Measurements from ENCODE around the gene SSX3.
"Not testable (repeated sequence)": the region's sequence is repeated elsewhere in the genome, so short reads cannot be mapped to it uniquely, and the experiment has no call there.

Gene SSX3, protein sequence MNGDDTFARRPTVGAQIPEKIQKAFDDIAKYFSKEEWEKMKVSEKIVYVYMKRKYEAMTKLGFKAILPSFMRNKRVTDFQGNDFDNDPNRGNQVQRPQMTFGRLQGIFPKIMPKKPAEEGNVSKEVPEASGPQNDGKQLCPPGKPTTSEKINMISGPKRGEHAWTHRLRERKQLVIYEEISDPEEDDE

DNA sequence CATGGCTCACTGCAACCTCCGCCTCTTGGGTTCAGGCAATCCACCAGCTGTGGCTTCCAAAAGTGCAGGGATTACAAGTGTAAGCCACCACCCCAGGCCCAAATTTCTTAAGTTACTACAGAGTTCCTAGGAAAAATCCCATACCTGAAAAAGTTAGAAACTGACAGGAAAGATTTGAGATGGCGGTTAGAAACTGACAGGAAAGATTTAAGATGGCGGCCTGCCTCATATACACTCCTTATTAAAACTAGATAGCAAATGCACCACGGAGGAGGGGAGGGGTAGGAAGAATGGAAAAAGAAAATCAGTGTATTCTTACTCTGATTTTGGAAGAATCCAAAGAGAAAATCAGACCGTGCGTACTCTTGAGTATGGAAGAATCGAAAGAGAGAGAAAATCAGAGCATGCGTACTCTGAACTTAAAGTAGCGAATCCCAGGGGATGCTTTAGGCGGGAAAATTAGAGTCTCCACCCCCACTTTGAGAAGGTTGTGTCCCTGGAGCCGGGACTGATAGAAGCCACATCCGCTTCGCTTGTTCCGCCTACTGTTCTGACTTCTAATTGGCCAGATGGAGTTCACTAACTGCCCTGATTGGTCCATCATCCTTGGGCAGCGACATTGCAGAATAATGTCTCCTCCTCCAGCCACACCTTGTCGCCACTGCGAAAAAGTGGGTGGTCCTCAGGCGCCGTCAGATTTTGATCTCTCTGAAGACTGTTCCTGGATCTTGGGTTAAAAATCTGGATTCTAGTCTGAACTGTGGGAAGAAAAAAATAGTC is at the start of gene SSX3:
SSX3 (minus strand) TSS at position 389 of the 780 bp plus-strand sequence. CDS start 1,454 bp downstream, outside the sequence.
- not testable (repeated sequence) for DNase-seq (ENCODE audit: low spot score)

DNA sequence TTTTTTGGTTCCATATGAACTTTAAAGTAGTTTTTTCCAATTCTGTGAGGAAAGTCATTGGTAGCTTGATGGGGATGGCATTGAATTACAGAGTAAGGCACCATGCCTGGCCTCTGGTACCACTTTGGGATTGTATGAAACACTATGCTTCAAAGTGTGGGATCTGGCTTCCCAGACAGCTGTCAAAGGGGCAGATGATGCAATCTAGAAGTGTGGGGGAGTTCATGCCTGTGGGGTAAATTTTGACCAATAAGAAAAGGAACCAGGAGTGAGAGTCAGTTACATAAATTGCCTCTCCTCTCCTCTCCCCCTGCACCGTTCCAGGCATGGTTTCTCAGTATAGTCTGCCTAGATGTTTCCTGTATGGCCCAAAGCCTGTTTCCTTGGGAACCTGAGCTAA is 41.3 kb upstream of the SSX3 start:
- not testable (repeated sequence) for DNase-seq (ENCODE audit: low spot score)

DNA sequence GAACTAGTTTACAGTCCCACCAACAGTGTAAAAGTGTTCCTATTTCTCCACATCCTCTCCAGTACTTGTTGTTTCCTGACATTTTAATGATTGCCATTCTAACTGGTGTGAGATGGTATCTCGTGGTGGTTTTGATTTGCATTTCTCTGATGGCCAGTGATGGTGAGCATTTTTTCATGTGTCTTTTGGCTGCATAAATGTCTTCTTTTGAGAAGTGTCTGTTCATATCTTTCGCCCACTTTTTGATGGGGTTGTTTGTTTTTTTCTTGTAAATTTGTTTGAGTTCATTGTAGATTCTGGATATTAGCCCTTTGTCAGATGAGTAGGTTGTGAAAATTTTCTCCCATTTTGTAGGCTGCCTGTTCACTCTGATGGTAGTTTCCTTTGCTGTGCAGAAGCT is 40.4 kb upstream of the SSX3 start:
- not testable (repeated sequence) for DNase-seq (ENCODE audit: low spot score)

DNA sequence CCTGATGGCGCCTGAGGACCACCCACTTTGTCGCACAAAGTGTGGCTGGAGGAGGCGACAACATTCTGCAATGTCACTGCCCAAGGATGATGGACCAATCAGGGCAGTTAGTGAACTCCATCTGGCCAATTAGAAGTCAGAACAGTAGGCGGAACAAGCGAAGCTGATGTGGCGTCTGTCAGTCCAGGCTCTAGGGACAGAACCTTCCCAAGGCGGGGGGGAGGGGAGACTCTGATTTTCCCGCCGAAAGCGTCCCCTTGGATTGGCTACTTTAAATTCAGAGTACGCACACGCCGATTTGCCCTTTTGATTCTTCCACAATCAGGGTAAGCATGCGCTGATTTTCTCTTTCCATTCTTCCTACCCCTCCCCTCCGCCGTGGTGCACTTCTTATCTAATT is 26.7 kb upstream of the SSX3 start, which contains the start of gene SSX4:
SSX4 (plus strand) TSS at position 301 of the 400 bp plus-strand sequence. CDS start 515 bp downstream, outside the sequence.
- not testable (repeated sequence) for DNase-seq (ENCODE audit: low spot score)

DNA sequence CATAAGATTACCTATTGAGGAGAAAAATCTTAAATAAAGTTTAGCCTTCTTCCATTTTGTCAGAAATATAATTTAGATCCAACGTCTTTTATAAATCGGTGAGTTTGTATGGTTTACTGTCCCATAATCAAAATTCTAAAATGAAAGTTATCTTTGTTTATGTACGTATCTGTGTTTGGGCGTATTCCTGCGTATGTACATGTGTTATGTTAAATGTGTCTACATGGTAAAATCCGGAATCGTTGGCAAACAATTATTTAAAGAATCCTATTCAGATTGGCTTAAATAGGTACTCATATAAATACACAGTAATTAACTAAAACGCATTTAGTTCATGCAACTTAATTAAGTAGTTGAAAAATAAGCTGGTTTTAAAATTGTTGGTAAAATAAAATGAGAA is 13.9 kb upstream of the SSX3 start:
- DNase-seq (ENCODE audit: low spot score) = not testable (repeated sequence)

DNA sequence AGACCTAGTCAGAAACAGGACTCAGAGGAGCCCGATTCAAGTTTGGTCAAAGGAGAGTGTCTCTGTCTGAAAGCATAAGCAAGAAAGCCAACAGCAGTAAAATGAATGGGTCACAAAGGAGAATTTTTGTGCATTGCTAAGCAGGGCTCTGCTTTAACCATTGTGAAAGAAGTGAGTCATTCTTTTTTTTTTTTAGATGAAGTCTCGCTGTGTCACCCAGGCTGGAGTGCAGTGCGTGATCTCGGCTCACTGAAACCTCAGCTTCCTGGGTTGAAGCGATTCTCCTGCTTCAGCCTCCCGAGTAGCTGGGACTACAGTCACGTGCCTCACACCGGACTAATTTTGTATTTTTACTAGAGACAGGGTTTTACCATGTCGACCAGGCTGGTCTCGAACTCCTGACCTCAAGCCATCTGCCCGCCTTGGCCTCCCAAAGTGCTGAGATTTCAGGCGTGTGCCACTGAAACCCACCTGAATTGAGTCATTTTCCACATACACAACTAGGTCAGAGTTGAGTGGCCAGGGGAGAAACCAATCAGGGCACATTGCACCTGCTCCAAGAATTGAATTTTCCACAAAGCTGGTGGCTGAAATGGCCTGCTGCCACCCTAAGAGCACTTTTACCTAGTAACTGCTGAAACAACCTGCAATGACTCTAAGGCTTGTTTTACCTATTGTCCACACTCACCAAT is 11.4 kb upstream of the SSX3 start:
- not testable (repeated sequence) for DNase-seq (ENCODE audit: low spot score)

DNA sequence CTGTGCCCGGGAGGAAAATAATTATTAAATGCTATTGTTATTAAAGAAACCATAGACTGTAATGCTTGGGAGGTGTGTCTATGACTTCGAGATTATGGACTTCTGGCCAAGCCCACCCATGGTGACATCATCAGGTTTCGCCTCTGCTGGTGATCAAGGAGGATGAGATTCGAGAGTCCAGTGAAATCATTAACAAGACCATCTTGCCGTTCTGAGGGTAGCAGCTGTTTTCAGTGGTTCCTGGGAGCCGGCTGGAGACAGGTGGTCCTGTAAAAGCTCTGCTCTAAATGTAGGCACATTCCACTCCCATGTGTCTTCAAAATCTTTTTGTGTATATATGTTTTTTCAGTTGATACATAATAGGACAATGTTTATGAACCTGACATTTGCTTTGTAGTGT is 2.8 kb upstream of the SSX3 start:
- DNase-seq (ENCODE audit: low spot score) = not testable (repeated sequence)

DNA sequence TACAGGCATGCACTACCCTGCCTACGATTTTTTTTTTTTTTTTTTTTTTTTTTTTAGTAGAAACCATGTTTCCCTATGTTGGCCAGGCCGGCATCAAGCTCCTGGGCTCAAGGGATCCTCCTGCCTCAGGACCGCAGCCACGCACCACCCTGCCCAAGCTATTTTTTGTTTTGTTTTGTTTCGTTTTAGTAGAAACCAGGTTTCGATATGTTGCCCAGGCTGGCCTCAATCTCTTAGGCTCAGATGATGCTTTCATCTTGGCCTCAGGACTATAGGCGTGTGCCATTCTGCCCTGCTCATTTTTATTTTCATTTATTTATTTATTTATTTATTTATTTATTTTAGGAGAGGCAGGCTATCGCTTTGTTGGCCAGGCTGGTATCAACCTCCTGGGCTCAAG is 1.2 kb upstream of the SSX3 start:
- DNase-seq (ENCODE audit: low spot score) = no peak

DNA sequence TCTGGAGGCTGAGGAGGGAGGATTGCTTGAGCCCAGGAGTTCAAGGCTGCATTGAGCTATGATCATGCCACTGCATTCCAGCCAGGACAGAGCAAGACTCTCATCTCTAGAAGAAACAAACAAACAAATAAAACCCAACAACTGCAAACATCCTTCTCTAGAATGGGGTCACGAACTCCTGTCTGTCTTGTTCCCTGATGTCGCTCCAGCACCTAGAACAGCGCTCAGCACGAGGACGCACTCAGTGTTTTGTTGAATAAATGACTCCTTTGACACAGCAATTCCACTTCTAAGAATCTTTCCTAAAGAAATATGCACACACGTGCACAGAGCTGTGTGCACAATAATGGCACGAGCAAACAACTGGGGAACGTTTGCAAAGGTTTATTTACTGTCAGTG is 10.4 kb downstream of the SSX3 start:
- not testable (repeated sequence) for DNase-seq (ENCODE audit: low spot score)

DNA sequence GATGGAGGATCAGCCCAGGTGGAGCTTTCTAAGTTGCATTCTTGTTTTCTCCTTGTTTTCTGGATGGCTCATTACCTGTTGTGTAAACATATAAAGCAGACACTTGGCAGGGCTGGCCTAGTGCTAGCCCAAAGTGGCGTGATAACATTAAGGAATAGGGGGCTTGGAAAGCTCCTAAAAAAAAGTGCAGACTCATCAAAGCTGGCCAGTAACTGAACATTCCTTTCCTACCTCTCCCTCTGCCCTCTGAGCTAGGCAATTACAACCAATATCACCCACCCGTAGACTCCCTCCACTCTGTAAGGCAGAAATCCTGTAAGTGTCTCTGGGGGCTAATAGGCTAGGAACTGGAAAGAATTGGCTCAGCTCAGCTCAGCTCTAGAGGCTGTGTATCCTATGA is 42.5 kb downstream of the SSX3 start:
- not testable (repeated sequence) for DNase-seq (ENCODE audit: low spot score)

DNA sequence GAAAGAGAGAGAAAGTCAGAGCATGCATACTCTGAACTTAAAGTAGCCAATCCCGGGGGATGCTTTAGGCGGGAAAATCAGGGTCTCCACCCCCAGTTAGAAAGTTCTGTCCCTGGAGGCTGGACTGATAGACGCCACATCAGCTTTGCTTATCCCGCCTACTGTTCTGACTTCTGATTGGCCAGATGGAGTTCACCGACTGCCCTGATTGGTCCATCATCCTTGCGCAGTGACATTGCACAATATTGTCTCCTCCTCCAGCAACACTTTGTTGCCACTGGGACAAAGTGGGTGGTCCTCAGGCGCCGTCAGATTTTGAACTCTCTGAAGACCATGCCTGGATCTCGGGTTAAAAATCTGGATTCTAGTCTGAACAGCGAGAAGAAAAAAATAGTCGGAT is 50.3 kb downstream of the SSX3 start:
- no peak for DNase-seq (ENCODE audit: low spot score)

Measured in HuH-7.5 (cell line).